Neural cell (in vitro differentiated cells): ENCODE results near the gene AGBL3. TPM values are rescaled to one million over a fixed set of nuclear protein-coding genes. Genes with fewer than 3 reads are reported as not detected.

Source experiments
- H2AFZ ChIP-seq: fragments of 200-600, 300-800 bp; sonication (generic), shearing (Covaris generic); 2 replicates; pipeline ENCODE4 v1.6.0; 2014; ENCODE audit warnings: low read depth, mild to moderate bottlenecking, antibody characterized with exemption, low read length, moderate library complexity
- H3F3A ChIP-seq: fragments of 200-600 bp; shearing (Covaris generic); 2 replicates; pipeline ENCODE4 v1.6.1; 2016; ENCODE audit warnings: mild to moderate bottlenecking, moderate library complexity, mixed read lengths, antibody characterized with exemption, low read length; ENCODE audit not compliant: insufficient read depth, poor library complexity, severe bottlenecking
- H3K27ac ChIP-seq: fragments of 200-600, 300-800 bp; sonication (generic), shearing (Covaris generic); 2 replicates; pipeline ENCODE4 v1.5.1; 2014; ENCODE audit warnings: mild to moderate bottlenecking, low read length, moderate library complexity
- H3K27me3 ChIP-seq: fragments of 300-800, 200-600 bp; sonication (generic), shearing (Covaris generic); 2 replicates; pipeline ENCODE4 v1.6.0; 2014; ENCODE audit warnings: mild to moderate bottlenecking, low read depth, low read length, moderate library complexity; ENCODE audit not compliant: insufficient read depth
- H3K36me3 ChIP-seq: fragments of 300-800, 200-600 bp; sonication (generic), shearing (Covaris generic); 2 replicates; pipeline ENCODE4 v1.5.1; 2014; ENCODE audit warnings: mild to moderate bottlenecking, antibody characterized with exemption, low read length, moderate library complexity; ENCODE audit not compliant: insufficient read depth
- H3K4me2 ChIP-seq: fragments of 300-800, 200-600 bp; sonication (generic), shearing (Covaris generic); 2 replicates; pipeline ENCODE4 v1.6.0; 2014; ENCODE audit warnings: mild to moderate bottlenecking, low read length
- H3K4me3 ChIP-seq: fragments of 300-800, 200-600 bp; sonication (generic), shearing (Covaris generic); 2 replicates; pipeline ENCODE4 v1.5.1; 2014; ENCODE audit warnings: mild to moderate bottlenecking, low read length, moderate library complexity
- H3K79me2 ChIP-seq: fragments of 200-600 bp; shearing (Covaris generic); replicated peaks from 2 replicates; pipeline ENCODE4 v1.6.0; 2014; ENCODE audit warnings: mild to moderate bottlenecking, low read length, moderate library complexity; ENCODE audit not compliant: insufficient read depth
- H3K9ac ChIP-seq: fragments of 300-800, 200-600 bp; sonication (generic), shearing (Covaris generic); 2 replicates; pipeline ENCODE4 v1.6.1; 2016; ENCODE audit warnings: mild to moderate bottlenecking, low read length, mixed read lengths
- H3K9me2 ChIP-seq: fragments of 200-600 bp; shearing (Covaris generic); 2 replicates; pipeline ENCODE4 v1.6.1; 2016; ENCODE audit warnings: mild to moderate bottlenecking, low read length, mixed read lengths; ENCODE audit not compliant: insufficient read depth
- H3K9me3 ChIP-seq: fragments of 200-600, 300-800 bp; sonication (generic), shearing (Covaris generic); 2 replicates; pipeline ENCODE4 v1.6.1; 2016; ENCODE audit warnings: mild to moderate bottlenecking, mixed run types, low read length, moderate library complexity, mixed read lengths
- H4K20me1 ChIP-seq: fragments of 200-600 bp; shearing (Covaris generic); 2 replicates; pipeline ENCODE4 v1.6.1; 2016; ENCODE audit warnings: mild to moderate bottlenecking, mixed run types; ENCODE audit not compliant: insufficient read depth
- CTCF ChIP-seq: fragments of 450-650 bp; IDR thresholded peaks from 2 replicates; pipeline ENCODE4 v1.5.1; 2014; ENCODE audit warnings: antibody characterized with exemption, mild to moderate bottlenecking, moderate library complexity; ENCODE audit not compliant: poor library complexity, severe bottlenecking
- EP300 ChIP-seq: fragments of 450-650 bp; conservative IDR thresholded peaks from 2 replicates; pipeline ENCODE4 v1.6.1; 2014; ENCODE audit warnings: antibody characterized with exemption, mild to moderate bottlenecking, moderate library complexity; ENCODE audit not compliant: poor library complexity, severe bottlenecking
- EZH2 ChIP-seq: fragments of 200-600, 300-800 bp; shearing (Covaris generic), sonication (generic); IDR thresholded peaks from 2 replicates; pipeline ENCODE4 v1.6.1; 2014; ENCODE audit warnings: antibody characterized with exemption, low read length, borderline replicate concordance, mild to moderate bottlenecking; ENCODE audit not compliant: insufficient read depth, poor library complexity, severe bottlenecking
- MXI1 ChIP-seq: fragments of 450-650 bp; conservative IDR thresholded peaks from 2 replicates; pipeline ENCODE4 v1.6.1; 2014; ENCODE audit warnings: antibody characterized with exemption, mild to moderate bottlenecking; ENCODE audit not compliant: poor library complexity, severe bottlenecking
- POLR2AphosphoS5 ChIP-seq: IDR thresholded peaks from 2 replicates; pipeline ENCODE4 v1.6.1; 2012
- RAD21 ChIP-seq: fragments of 450-650 bp; conservative IDR thresholded peaks from 2 replicates; pipeline ENCODE4 v1.6.1; 2014; ENCODE audit warnings: antibody characterized with exemption, mild to moderate bottlenecking, moderate library complexity
- SMC3 ChIP-seq: fragments of 450-650 bp; conservative IDR thresholded peaks from 2 replicates; pipeline ENCODE4 v1.6.1; 2014; ENCODE audit warnings: antibody characterized with exemption, mild to moderate bottlenecking, moderate library complexity; ENCODE audit not compliant: poor library complexity
- TAF1 ChIP-seq: IDR thresholded peaks from 2 replicates; pipeline ENCODE4 v1.6.1; 2012; ENCODE audit warnings: low read depth
- polyA plus RNA-seq: library from polyadenylated mRNA; depleted of rRNA; stranded (reverse); fragments of >200 nt; gene quantifications from 2 replicates; pipeline ENCODE4 v1.2.3, GENCODE V29; 2014
- TF ChIP-seq, protein P1 (sequence below): IDR thresholded peaks from 2 replicates; pipeline ENCODE4 v1.6.1; 2012; ENCODE audit warnings: borderline replicate concordance

The AGBL3 gene
- polyA plus RNA-seq, 1 donor from 2014 or later, result 9.5 TPM

GRCh38 chr7:134945691-134946090, 40.6 kb upstream of the AGBL3 start:
- Histone ChIP-seq H3K9ac (no peak overlapping the region), H3K9me2 (no peaks in the 10 kb centered on the region), H3K79me2 (no peaks in the 10 kb centered on the region), H3K27me3 (no peaks in the 10 kb centered on the region), H3F3A (no peaks in the 10 kb centered on the region), H3K4me3 (no peak overlapping the region), H3K27ac (no peak overlapping the region), H4K20me1 (no peaks in the 10 kb centered on the region), H3K4me2 (no peak overlapping the region), H2AFZ (no peak overlapping the region), H3K9me3 (no peaks in the 10 kb centered on the region), H3K36me3 (peaks cover under 1% of the 10 kb centered on the region)
- TF ChIP-seq RAD21 (no peak), SMC3 (no peak), EP300 (no peak)

DNA sequence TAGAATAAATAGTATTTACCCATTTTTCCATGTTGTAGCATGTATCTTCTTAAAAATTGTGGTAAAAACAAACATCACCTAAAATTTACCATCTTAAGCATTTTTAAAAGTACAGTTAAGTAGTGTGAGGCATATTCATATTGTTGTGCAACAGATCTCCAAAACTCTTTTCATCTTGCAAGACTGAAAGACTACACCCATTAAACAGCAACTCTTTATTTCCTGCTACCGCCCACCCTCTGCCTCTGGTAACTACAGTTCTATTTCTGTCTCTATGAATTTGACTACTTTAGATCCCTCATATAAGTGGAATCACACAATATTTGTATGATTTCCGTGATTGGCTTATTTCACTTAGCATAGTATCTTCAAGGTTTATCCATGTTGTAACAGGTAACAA, 40.0 kb upstream of the AGBL3 start:
- TF ChIP-seq POLR2AphosphoS5 (no peak), MXI1 (no peak), TAF1 (no peak), RAD21 (no peak), EP300 (no peak), CTCF (no peak), EZH2 (no peak), SMC3 (no peak)
- TF ChIP-seq, protein P1, sequence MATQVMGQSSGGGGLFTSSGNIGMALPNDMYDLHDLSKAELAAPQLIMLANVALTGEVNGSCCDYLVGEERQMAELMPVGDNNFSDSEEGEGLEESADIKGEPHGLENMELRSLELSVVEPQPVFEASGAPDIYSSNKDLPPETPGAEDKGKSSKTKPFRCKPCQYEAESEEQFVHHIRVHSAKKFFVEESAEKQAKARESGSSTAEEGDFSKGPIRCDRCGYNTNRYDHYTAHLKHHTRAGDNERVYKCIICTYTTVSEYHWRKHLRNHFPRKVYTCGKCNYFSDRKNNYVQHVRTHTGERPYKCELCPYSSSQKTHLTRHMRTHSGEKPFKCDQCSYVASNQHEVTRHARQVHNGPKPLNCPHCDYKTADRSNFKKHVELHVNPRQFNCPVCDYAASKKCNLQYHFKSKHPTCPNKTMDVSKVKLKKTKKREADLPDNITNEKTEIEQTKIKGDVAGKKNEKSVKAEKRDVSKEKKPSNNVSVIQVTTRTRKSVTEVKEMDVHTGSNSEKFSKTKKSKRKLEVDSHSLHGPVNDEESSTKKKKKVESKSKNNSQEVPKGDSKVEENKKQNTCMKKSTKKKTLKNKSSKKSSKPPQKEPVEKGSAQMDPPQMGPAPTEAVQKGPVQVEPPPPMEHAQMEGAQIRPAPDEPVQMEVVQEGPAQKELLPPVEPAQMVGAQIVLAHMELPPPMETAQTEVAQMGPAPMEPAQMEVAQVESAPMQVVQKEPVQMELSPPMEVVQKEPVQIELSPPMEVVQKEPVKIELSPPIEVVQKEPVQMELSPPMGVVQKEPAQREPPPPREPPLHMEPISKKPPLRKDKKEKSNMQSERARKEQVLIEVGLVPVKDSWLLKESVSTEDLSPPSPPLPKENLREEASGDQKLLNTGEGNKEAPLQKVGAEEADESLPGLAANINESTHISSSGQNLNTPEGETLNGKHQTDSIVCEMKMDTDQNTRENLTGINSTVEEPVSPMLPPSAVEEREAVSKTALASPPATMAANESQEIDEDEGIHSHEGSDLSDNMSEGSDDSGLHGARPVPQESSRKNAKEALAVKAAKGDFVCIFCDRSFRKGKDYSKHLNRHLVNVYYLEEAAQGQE, result no peak
- H3K4me2 ChIP-seq, result no peak overlapping the region
- no peaks in the 10 kb centered on the region for H3K27me3 ChIP-seq
- H3K9me3 ChIP-seq, result no peaks in the 10 kb centered on the region
- H3K79me2 ChIP-seq, result no peaks in the 10 kb centered on the region
- H3K36me3 ChIP-seq, result peaks cover 6% of the 10 kb centered on the region
- H3K9ac ChIP-seq, result no peak overlapping the region
- H3K9me2 ChIP-seq, result no peaks in the 10 kb centered on the region
- H3K4me3 ChIP-seq, result no peak overlapping the region
- H3K27ac ChIP-seq, result no peak overlapping the region
- H2AFZ ChIP-seq, result no peak overlapping the region
- H4K20me1 ChIP-seq, result no peaks in the 10 kb centered on the region
- no peaks in the 10 kb centered on the region for H3F3A ChIP-seq

DNA sequence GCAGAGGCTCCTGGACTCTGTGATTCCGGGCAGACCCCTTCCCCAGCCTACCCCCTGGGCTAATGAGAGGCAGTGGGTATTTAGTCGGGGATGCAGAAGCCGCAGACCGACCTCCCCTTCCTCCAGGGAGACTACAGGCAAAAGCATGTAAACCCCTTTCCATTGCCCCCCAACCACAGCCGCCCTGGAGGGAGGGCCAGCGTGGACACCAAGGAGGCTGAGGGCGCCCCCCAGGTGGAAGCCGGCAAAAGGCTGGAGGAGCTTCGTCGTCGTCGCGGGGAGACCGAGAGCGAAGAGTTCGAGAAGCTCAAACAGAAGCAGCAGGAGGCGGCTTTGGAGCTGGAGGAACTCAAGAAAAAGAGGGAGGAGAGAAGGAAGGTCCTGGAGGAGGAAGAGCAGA, 39.0 kb upstream of the AGBL3 start:
- Histone ChIP-seq H3K9me2 (no peaks in the 10 kb centered on the region), H3K27me3 (no peaks in the 10 kb centered on the region), H2AFZ (no peak overlapping the region), H3K27ac (no peak overlapping the region), H3K4me2 (no peak overlapping the region), H3K79me2 (no peaks in the 10 kb centered on the region), H3F3A (no peaks in the 10 kb centered on the region), H3K4me3 (no peak overlapping the region), H3K9ac (no peak overlapping the region), H3K36me3 (peaks cover 6% of the 10 kb centered on the region), H4K20me1 (no peaks in the 10 kb centered on the region), H3K9me3 (no peaks in the 10 kb centered on the region)
- TF ChIP-seq POLR2AphosphoS5 (no peak), RAD21 (no peak), MXI1 (no peak), SMC3 (no peak), TAF1 (no peak), EZH2 (no peak), CTCF (no peak), EP300 (no peak)
- TF ChIP-seq, protein P1, result no peak
